Activated B cell treated with CpG ODN at 0.5 μM for 24 hours (primary cell): Measurements from ENCODE around the gene SLC22A14. TPM values are rescaled to one million over a fixed set of nuclear protein-coding genes. Genes with fewer than 3 reads are reported as not detected.

ENCODE experiments used
- ATAC-seq: fragments of 200-7000 bp; cut with Tn5 transposase; one replicate; pipeline ENCODE4 v1.10.0; 2021; ENCODE audit warnings: low read depth, mild to moderate bottlenecking, moderate library complexity
- CTCF ChIA-PET: fragments of 350-600 bp; sonication (Branson Sonifier 250); formaldehyde crosslinking; loops from one replicate; lab custom pipeline; 2021; ENCODE audit warnings: antibody characterized with exemption; lab: Charles Lee
- POLR2A ChIA-PET: fragments of 350-600 bp; sonication (Branson Sonifier 250); formaldehyde crosslinking; loops from one replicate; lab custom pipeline; 2021; ENCODE audit warnings: antibody characterized with exemption; lab: Charles Lee
- DNase-seq: peaks from one replicate; pipeline ENCODE4 v3.0.0; 2022
- H3K27ac Mint-ChIP-seq: one replicate; pipeline ENCODE4 v1.8.0; 2020; ENCODE audit warnings: mixed read lengths
- H3K27me3 Mint-ChIP-seq: one replicate; pipeline ENCODE4 v1.8.0; 2021; ENCODE audit warnings: mixed read lengths
- H3K36me3 Mint-ChIP-seq: one replicate; pipeline ENCODE4 v1.8.0; 2021; ENCODE audit warnings: low read depth, mixed read lengths
- H3K4me1 Mint-ChIP-seq: one replicate; pipeline ENCODE4 v1.8.0; 2021; ENCODE audit warnings: mixed read lengths
- H3K4me3 Mint-ChIP-seq: one replicate; pipeline ENCODE4 v1.8.0; 2020; ENCODE audit warnings: mild to moderate bottlenecking, mixed read lengths
- H3K9me3 Mint-ChIP-seq: one replicate; pipeline ENCODE4 v1.8.0; 2020; ENCODE audit warnings: mixed read lengths
- intact Hi-C: fragments of 100-400 bp; cut with micrococcal nuclease; formaldehyde crosslinking; loops from one replicate; pipeline ENCODE4 v1.15.1; 2024
- total RNA-seq: library from RNA; stranded (reverse); gene quantifications from 2 replicates; pipeline ENCODE4 v1.2.3, GENCODE V29; 2022
- TF ChIP-seq, protein P1 (sequence below): fragments of 200-600 bp; IDR thresholded peaks from one replicate; pipeline ENCODE4 v1.8.0; 2022; ENCODE audit warnings: antibody characterized with exemption, mild to moderate bottlenecking

The SLC22A14 gene
- total RNA-seq, 1 donor from 2014 or later = 0.16 TPM

DNA sequence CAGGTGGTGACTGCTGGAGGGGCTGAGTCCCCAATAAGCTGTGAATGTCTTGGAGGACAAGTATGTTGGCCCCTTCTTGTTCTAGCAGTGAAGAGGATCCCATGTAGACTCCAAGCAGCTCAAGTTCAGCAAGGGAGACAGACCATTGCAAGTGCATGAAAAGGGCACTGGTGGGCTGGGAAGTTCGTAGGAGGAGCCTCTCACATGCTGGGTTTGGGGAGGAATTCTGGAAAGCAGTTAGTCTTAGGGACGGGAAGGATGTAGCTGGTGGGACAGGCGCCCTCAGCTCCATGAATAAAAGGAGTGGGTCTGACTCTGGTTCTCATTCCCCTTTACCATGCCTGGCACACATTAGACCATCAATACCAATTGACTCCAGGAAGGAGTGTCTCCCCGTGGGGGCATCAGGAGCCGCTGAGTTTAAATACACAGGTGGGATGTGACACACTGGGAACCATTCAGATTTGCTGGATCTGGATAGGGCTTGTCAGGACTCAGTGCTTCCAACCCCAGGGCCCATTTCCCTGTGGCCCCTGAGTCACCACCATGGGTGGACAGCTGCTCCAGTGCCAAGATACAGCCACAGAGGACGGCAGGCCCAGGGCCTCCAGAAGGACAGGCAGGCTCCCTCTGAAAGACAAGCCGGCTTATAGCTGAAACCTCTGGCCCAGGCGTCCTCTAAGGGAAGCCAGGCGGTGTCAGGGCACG, 63.9 kb downstream of the SLC22A14 start:
- POLR2A ChIA-PET = interaction anchor here (0.6 to 1.6 kb wide), 2 partner anchors 121 to 209 kb away, joined by 3 to 10 read pairs; partner anchors contain the start of gene ACAA1
- Mint-ChIP-seq H3K27me3 (no peaks in the 10 kb centered on the region), H3K4me3 (peak overlapping the region; percentile 81), H3K27ac (no peak overlapping the region), H3K4me1 (peaks cover 4% of the 10 kb centered on the region), H3K36me3 (no peaks in the 10 kb centered on the region), H3K9me3 (no peaks in the 10 kb centered on the region)
- DNase-seq (no peak), ATAC-seq (peak; percentile 15)
- intact Hi-C loops = loop anchor here (2.0 kb wide), 4 partner anchors 135 to 227 kb away; partner anchors contain the start of genes MYD88 and OXSR1
- CTCF ChIA-PET = interaction anchor here (0.7 to 1.6 kb wide), 9 partner anchors 9 to 307 kb away, joined by 3 to 12 read pairs (median 4); partner anchors contain the start of gene OXSR1
- TF ChIP-seq, protein P1, sequence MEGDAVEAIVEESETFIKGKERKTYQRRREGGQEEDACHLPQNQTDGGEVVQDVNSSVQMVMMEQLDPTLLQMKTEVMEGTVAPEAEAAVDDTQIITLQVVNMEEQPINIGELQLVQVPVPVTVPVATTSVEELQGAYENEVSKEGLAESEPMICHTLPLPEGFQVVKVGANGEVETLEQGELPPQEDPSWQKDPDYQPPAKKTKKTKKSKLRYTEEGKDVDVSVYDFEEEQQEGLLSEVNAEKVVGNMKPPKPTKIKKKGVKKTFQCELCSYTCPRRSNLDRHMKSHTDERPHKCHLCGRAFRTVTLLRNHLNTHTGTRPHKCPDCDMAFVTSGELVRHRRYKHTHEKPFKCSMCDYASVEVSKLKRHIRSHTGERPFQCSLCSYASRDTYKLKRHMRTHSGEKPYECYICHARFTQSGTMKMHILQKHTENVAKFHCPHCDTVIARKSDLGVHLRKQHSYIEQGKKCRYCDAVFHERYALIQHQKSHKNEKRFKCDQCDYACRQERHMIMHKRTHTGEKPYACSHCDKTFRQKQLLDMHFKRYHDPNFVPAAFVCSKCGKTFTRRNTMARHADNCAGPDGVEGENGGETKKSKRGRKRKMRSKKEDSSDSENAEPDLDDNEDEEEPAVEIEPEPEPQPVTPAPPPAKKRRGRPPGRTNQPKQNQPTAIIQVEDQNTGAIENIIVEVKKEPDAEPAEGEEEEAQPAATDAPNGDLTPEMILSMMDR = no peak

DNA sequence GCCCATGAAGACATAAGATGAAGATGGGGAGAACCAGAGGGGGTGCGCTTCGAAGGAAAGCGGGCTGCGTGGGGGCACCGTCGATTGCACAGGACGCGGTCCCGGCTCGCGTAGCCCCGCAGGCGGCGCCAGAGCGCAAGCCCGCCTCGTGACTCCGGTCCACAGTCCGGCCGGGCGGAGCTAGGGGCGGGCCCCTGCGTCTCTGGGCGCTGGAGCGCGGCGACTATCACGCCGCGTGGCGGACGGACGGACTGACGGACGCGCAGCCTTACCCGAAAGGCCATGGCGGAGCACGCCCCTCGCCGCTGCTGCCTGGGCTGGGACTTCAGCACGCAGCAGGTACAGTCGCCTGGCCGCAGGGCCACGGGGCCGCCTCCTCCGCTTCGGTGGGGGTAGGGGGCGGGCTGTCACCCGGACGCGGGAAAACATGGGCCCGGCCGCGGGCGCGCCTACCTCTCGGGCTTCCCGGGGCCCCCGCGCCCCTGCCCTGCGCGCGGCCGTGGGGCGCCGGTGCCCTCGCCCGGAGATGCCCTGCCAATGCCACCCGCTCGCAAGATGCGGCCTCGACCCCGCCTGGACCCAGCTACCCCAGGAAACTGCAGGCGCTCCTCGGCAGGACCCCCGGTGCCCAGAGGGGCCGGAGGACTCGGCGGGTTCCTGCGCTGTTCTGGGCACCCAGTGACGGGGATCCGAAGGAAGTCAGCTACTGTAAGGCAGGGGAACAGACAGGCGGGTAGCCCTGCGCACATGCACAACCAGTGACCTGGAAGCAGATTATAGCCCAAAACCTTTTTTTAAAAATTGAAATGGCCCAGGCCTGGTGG, 64.7 kb downstream of the SLC22A14 start, which contains the start of gene XYLB:
Gene XYLB (plus strand): TSS at position 199 of the 824 bp plus-strand sequence. CDS start 84 bp downstream, at position 283.
- intact Hi-C loops = loop anchor here (2.0 kb wide), 4 partner anchors 134 to 228 kb away; partner anchors contain the start of genes MYD88 and OXSR1

DNA sequence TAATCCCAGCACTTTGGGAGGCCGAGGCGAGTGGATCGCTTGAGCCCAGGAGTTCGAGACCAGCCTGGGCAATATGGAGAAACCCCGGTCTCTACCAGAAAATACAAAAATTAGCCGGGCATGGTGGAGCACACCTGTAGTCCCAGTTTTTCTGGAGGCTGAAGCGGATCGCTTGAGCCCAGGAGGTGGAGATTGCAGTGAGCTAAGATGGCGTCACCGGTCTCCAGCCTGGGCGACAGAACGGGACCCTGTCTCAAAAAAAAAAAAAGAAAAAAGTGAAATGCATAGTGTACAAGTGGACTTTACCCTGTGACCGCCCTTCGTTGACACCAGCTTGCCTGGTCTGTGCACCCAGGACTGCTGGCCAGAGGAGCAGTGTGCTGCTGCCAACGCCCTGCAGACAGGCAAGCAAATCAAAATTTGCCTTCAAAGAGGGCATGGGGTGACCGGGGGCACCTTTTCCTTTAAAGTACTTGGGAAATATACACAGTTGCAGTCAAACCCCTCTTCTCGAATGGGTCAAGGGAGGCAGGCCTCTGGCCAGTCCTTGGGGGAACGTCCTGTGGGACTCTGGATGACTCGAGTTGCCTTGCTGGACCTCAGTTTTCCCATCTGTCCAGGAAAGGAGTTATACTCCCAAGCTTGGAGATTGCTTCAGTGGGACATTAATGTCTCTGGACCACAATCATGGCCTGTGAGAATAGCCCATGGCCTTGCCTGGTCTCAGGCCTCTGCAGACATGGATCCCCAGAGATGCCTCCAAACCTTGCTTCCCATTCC, 65.5 kb downstream of the SLC22A14 start:
- Mint-ChIP-seq H3K36me3 (no peaks in the 10 kb centered on the region), H3K27me3 (no peaks in the 10 kb centered on the region), H3K4me3 (peak overlapping the region; percentile 60), H3K27ac (no peak overlapping the region), H3K9me3 (no peaks in the 10 kb centered on the region), H3K4me1 (peaks cover 4% of the 10 kb centered on the region)
- DNase-seq (no peak), ATAC-seq (no peak)
- intact Hi-C loops = loop anchor here (2.0 kb wide), 4 partner anchors 133 to 229 kb away; partner anchors contain the start of genes MYD88 and OXSR1
- CTCF ChIA-PET = interaction anchor here (1.0 to 1.1 kb wide), 2 partner anchors 149 to 211 kb away, joined by 3 read pairs; partner anchors contain the start of genes ACAA1 and EXOG
- POLR2A ChIA-PET = no interaction called here
- TF ChIP-seq, protein P1 = no peak

More for the DNA sequence above, 64.7 kb downstream of the SLC22A14 start, which contains the start of gene XYLB:
- peak; percentile 97 for ATAC-seq
- Mint-ChIP-seq H3K4me3 (peak within 1 kb of the TSS; percentile 81), H3K27ac (no peak within 1 kb of the TSS), H3K4me1 (peaks cover 4% of the 10 kb centered on the region), H3K9me3 (no peaks in the 10 kb centered on the region), H3K36me3 (no peaks in the 10 kb centered on the region), H3K27me3 (no peaks in the 10 kb centered on the region)
- ChIA-PET POLR2A (interaction anchor here (1.6 kb wide), 1 partner anchor 210 kb away, joined by 10 read pairs; the partner anchor contains the start of gene ACAA1), CTCF (interaction anchor here (0.6 to 1.6 kb wide), 11 partner anchors 9 to 379 kb away, joined by 3 to 12 read pairs (median 3); partner anchors contain the start of genes ACAA1, EXOG and OXSR1)
- peak; percentile 72 for DNase-seq
- TF ChIP-seq, protein P1 = no peak

DNA sequence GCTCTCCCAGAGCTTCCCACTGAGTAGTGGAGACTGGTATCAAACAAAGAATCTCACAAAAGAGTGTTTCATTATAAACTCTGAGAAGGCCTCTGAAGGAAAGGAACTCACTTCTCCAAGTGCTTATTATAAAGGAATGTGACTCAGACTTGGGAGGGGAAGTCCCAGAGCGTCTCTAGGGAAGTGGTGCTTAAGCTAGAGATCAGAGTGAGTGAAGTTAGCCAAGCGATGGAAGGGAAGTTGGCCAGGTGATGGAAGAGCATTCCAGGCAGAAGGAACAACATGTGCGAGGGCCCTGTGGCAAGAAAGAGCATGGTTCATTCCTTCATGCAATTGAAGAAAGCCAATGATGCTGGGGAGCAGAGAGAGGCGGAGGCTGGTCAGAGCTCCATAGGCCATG, 66.8 kb downstream of the SLC22A14 start:
- intact Hi-C loops = no loop called here
- ATAC-seq (no peak), DNase-seq (no peak)
- Mint-ChIP-seq H3K4me3 (no peak overlapping the region), H3K27me3 (no peaks in the 10 kb centered on the region), H3K36me3 (no peaks in the 10 kb centered on the region), H3K9me3 (no peaks in the 10 kb centered on the region), H3K4me1 (peaks cover 4% of the 10 kb centered on the region), H3K27ac (no peak overlapping the region)
- CTCF ChIA-PET = interaction anchor here (0.6 kb wide), 1 partner anchor 13 kb away, joined by 4 read pairs; no protein-coding TSS in a partner anchor
- TF ChIP-seq, protein P1 = no peak
- POLR2A ChIA-PET = no interaction called here
